GM23338 (cell line): Measurements from ENCODE around the gene EXOC6.

Experiments used
- CTCF ChIP-seq, 2 experiments: fragments of 200-600 bp in 1 of 2; sonication (generic) in 1 of 2; conservative IDR thresholded peaks; 2 replicates each; pipeline versions ENCODE4 v1.5.1 to v1.6.1; 2016 to 2017; ENCODE audit warnings: antibody characterized with exemption in 2 of 2, low read depth in 2 of 2, mild to moderate bottlenecking in 2 of 2, moderate library complexity in 1 of 2
- EZH2 ChIP-seq: fragments of 200-600 bp; sonication (generic); IDR thresholded peaks from one replicate; pipeline ENCODE4 v1.8.0; 2017; ENCODE audit warnings: antibody characterized with exemption, mild to moderate bottlenecking, low read depth; ENCODE audit not compliant: unreplicated experiment
- JUNB ChIP-seq: IDR thresholded peaks from one replicate; pipeline ENCODE4 v1.6.1; 2016; ENCODE audit warnings: antibody characterized with exemption; ENCODE audit not compliant: unreplicated experiment
- POLR2AphosphoS5 ChIP-seq: IDR thresholded peaks from 2 replicates; pipeline ENCODE4 v1.6.1; 2016; ENCODE audit warnings: antibody characterized with exemption, low read depth
- ZNF114 ChIP-seq: fragments of 250-450 bp; sonication (Bioruptor Pico); IDR thresholded peaks from 2 replicates; pipeline ENCODE4 v1.5.0; 2020; ENCODE audit warnings: mild to moderate bottlenecking, moderate library complexity
- ZNF331 ChIP-seq: fragments of 250-450 bp; sonication (Bioruptor Pico); IDR thresholded peaks from 2 replicates; pipeline ENCODE4 v1.5.0; 2020; ENCODE audit warnings: low read depth, mild to moderate bottlenecking, moderate library complexity

GRCh38 chr10:93063977-93064660, 215.8 kb downstream of the EXOC6 start:
- TF ChIP-seq JUNB, result no peak
- TF ChIP-seq POLR2AphosphoS5, result no peak
- TF ChIP-seq ZNF114 (CRISPR knock-in tag), result no peak
- TF ChIP-seq CTCF (conservative IDR thresholded peaks at IDR 0.05; ENCODE audit: low read depth in 2 of 2), result no peak
- no peak for TF ChIP-seq ZNF331 (CRISPR knock-in tag)
- no peak for TF ChIP-seq EZH2
